GM06990 (cell line): ENCODE results near the gene IFITM10.

Experiments used
- DNase-seq: peaks from one replicate; pipeline ENCODE4 v3.0.0-alpha.2; 2011; ENCODE audit not compliant: insufficient read length; ENCODE audit errors: extremely low read depth
- H3K27me3 ChIP-seq: replicated peaks from 2 replicates; pipeline ENCODE4 v1.6.0; 2011; ENCODE audit warnings: low read length; ENCODE audit not compliant: control insufficient read depth, insufficient read depth
- H3K36me3 ChIP-seq: 2 replicates; pipeline ENCODE4 v1.5.1; 2011; ENCODE audit warnings: low read length; ENCODE audit not compliant: control insufficient read depth, insufficient read depth
- H3K4me3 ChIP-seq: replicated peaks from 2 replicates; pipeline ENCODE4 v1.5.1; 2011; ENCODE audit warnings: low read depth, mild to moderate bottlenecking, control low read depth, low read length
- CTCF ChIP-seq: IDR thresholded peaks from 2 replicates; pipeline ENCODE4 v1.5.1; 2011; ENCODE audit warnings: low read length, control low read depth, mild to moderate bottlenecking, inconsistent platforms; ENCODE audit not compliant: insufficient read depth, poor library complexity, severe bottlenecking

Gene IFITM10

GRCh38 chr11:1733716-1734640 is 16.4 kb downstream of the IFITM10 start:
- H3K4me3 ChIP-seq, result no peak overlapping the region
- H3K36me3 ChIP-seq, result no peaks in the 10 kb centered on the region
- TF ChIP-seq CTCF, result no peak
- no peak for DNase-seq
- H3K27me3 ChIP-seq, result peaks cover 1% of the 10 kb centered on the region; the same call in 1 of the 2 replicates

GRCh38 chr11:1733009-1733715 is 17.2 kb downstream of the IFITM10 start:
- no peak for DNase-seq
- Histone ChIP-seq H3K4me3 (no peak overlapping the region), H3K36me3 (no peaks in the 10 kb centered on the region), H3K27me3 (peaks cover 1% of the 10 kb centered on the region; the same call in 1 of the 2 replicates)
- no peak for TF ChIP-seq CTCF

- H3K27me3 ChIP-seq, result peaks cover 1% of the 10 kb centered on the region; the same call in 1 of the 2 replicates
- no peak for TF ChIP-seq CTCF
- no peak for DNase-seq
- no peaks in the 10 kb centered on the region for H3K36me3 ChIP-seq
- no peak overlapping the region for H3K4me3 ChIP-seq
Measured at GRCh38 chr11:1732418-1733008, 17.9 kb downstream of the IFITM10 start.

- Histone ChIP-seq H3K36me3 (no peaks in the 10 kb centered on the region), H3K27me3 (peaks cover 1% of the 10 kb centered on the region; the same call in 1 of the 2 replicates), H3K4me3 (no peak overlapping the region)
- no peak for TF ChIP-seq CTCF
- no peak for DNase-seq
Measured at GRCh38 chr11:1731451-1732059, 18.8 kb downstream of the IFITM10 start.

GRCh38 chr11:1730059-1730629 is 20.3 kb downstream of the IFITM10 start:
- no peak overlapping the region for H3K4me3 ChIP-seq
- no peaks in the 10 kb centered on the region for H3K36me3 ChIP-seq
- no peak for DNase-seq
- H3K27me3 ChIP-seq, result peaks cover 1% of the 10 kb centered on the region; the same call in 1 of the 2 replicates
- TF ChIP-seq CTCF, result no peak
